Activated effector memory CD4-positive, alpha-beta T cell treated with Interleukin-2 at 50 U/mL for 16 hours (primary cell): Measurements from ENCODE around the gene FAM47E.
"Not testable (repeated sequence)": the region's sequence is repeated elsewhere in the genome, so short reads cannot be mapped to it uniquely, and the experiment has no call there.

Experiments
- DNase-seq: peaks from one replicate; pipeline ENCODE4 v3.0.0-alpha.2; 2020

FAM47E gene

GRCh38 chr4:76232681-76233080, 18.8 kb upstream of the FAM47E start:
- no peak for DNase-seq

- no peak for DNase-seq
These were observed 18.4 kb upstream of the FAM47E start for GRCh38 chr4:76233083-76233482.

DNA sequence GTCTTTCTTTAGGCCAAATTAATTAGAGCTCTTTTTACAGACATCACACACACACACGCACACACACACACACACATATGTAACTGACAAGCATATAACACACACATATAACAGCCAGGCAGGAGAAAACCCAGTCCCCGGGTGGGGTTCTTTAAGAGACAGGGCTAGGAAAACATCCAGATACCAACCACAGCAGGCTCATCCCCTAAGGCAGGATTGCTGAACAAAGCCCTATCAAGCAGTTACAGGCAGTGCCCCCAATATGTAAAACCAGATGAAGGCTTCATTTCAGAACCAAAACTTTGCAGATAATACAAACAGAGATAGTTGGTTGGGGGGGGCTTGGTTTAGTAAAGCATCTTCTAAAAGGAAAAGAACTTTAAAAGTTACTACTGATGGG, 18.0 kb upstream of the FAM47E start:
- DNase-seq: no peak

DNA sequence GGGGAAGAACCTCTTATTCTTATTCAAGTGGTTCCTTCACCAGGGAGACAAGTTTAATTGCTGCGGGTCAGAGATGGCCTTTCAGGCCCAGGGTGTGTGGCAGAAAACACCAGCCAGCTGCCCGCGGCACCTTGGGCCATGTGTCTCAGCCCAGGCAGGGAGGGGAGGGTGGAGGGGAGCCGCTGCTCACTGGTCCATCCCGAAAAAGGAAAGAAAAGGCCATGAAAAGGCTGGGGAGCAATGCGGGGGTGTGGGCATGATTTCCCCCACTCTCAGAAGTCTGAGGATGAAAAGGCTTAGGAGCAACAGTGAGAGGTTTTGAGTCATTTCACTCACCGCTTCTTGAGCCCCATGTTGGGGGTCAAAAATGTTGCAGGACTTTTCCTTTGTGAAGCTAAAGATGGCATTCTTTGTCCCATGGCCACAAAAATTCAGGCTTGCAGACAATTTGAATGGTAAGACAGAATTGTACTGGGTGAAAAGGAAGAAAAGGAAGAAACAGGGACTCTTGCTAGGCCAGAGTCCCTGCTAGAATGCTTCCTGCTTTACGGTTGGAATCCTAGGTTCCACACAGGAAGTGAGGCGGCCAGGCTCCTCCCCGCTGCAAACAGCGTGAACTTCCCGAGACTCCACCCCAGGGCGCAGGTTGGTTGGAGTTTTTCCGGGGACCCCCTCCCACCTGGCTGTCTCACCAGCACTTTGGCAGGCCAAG, 17.4 kb upstream of the FAM47E start:
- no peak for DNase-seq

GRCh38 chr4:76234679-76235044, 16.9 kb upstream of the FAM47E start:
- no peak for DNase-seq

DNA sequence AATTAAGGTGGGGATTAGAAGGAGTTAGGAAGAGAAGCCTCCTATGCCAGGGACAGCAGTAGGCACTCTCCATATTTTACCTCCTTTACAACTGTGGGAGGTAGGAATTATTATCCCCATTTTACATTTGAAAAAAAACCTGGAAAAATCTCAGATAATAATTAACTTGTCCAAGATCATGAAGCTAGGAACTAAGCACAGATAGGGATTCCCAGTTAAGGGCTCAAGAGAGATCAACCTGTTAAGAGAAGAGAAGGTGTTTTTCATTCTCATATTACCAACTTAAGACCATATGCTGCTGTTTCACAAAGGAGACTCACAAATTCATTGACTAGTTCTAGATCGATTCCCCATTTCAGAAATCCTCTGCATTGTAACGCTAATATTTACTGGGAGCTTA, 16.1 kb upstream of the FAM47E start:
- DNase-seq: no peak

- no peak for DNase-seq
These were observed 15.6 kb upstream of the FAM47E start for GRCh38 chr4:76235915-76236314.

- no peak for DNase-seq
These were observed 13.3 kb upstream of the FAM47E start for GRCh38 chr4:76238236-76238635.

DNA sequence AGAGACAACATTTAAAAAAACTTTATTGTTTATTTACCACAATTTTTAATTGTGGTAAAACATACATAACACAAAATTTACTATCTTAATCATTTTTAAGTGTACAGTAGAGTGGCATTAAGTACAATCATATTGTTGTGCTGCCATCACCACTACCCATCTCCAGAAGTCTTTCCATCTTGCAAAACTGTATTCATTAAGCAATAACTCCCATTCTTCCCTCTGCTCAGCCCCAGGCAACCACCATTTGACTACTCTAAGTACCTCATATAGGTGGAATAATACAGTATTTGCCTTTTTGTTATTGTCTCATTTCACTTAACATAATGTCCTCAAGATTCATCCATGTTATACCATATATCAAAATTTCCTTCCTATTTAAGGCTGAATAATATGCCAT, 12.8 kb upstream of the FAM47E start:
- no peak for DNase-seq

DNA sequence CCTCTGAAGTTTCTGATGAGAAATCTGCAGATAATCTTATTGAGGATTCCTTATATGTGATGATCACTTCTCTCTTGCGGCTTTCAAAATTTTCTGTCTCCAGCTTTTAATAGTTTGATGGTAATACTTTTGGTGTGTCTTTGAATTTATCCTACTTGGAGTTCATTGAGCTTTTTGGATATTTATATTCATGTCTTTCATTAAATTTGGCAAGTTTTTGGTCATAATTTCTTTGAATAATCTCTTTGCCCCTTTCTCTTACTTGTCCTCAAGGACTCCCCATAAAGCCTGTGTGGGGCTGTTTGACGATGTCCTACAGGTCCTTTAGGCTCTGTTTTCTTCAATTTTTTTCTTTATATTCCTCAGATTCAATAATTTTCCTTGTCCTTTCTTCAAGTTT, 11.3 kb upstream of the FAM47E start:
- no peak for DNase-seq

DNA sequence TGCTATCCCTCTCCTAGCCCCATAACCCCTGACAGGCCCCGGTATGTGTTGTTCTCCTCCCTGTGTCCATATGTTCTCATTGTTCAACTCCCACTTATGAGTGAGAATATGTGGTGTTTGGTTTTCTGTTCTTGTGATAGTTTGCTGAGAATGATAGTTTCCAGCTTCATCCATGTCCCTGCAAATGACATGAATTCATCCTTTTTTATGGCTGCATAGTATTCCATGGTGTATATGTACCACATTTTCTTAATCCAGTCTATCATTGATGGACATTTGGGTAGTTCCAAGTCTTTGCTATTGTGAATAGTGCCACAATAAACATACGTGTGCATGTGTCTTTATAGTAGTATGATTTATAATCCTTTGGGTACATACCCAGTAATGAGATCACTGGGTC, 7.6 kb upstream of the FAM47E start:
- DNase-seq: not testable (repeated sequence)

DNA sequence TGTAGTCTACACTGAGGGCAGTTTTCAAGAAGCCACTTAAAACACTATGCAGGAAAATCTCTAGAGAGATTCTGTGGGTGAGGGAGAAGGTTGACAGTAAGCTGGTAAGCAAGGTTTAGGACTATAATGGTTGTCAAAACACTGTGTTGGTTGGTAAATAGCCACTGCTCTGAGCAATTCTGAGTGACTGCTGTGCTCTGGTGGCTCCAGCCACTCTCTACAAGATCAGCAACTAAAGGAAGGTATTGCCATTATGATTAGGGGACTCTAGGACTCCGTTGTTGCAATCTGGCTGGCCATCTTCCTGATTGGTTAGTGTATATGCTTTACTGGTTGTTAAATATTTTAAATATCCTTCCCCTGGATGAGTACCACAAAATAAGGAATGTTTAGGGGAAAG, 5.5 kb upstream of the FAM47E start:
- DNase-seq: no peak

GRCh38 chr4:76246852-76247251, 4.7 kb upstream of the FAM47E start:
- no peak for DNase-seq

GRCh38 chr4:76250962-76251361, 559 bp upstream of the FAM47E start:
- DNase-seq: no peak

DNA sequence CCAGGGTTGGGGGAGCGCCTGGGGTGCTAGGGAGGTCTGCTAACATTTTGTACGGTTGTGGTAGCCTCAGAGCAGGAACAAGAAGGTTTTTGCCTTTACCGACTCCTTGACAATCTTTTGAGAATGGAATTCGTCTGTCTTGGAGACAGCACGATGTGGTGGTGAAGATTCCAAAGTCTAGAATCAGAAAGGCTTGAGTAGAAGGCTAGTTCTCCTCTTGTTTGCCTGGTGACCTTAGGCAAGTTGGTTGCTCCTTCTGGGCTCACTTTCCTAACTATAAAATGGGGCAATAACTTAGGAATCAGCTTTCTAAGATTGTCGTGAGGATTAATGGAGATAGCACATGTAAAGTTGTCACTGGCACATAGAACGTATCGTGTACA, 741 bp downstream of the FAM47E start:
- DNase-seq: no peak

- no peak for DNase-seq
These were observed 2.0 kb downstream of the FAM47E start for GRCh38 chr4:76253511-76253910.

DNA sequence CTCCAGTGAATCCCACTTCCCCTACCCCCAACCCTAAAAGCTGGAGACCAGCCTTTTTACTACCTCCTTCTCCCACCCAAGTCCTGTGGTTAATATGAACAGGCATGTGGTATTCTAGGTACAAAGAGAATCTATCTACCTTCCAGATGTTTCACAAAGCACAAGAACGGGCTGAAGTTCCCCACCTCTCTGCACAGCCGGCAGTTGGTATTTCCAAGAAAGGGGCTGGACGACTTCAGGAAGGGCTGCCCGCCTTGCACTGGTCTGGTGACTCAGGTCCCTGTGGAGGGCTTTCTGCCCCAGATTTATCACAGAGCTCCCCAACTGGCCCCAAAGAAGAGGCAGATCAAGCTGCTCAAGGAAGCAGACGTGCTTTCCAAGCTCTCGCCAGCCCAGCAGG, 4.5 kb downstream of the FAM47E start:
- no peak for DNase-seq

- DNase-seq: no peak
These were observed 5.4 kb downstream of the FAM47E start for GRCh38 chr4:76256968-76257367.

DNA sequence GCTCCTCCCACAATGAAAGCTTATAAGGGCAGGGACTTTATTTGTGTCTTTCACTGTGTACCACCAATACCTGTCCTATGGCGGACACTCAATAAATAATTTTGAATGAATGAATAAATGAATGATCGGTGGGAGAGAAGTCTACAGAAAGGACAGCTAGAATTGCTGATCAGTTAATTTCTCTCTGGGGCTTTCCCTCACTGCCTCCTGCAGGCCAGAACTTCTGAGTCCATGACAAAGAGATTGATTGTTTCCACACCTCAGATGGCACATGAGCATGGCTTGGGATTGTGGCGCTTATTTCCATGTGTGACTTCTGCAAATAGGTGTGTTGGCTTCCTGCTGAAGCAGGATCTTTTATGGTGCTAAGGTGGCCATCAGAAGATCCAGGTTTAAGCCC, 6.3 kb downstream of the FAM47E start:
- no peak for DNase-seq

- no peak for DNase-seq
These were observed 9.1 kb downstream of the FAM47E start for GRCh38 chr4:76260571-76260970.

DNA sequence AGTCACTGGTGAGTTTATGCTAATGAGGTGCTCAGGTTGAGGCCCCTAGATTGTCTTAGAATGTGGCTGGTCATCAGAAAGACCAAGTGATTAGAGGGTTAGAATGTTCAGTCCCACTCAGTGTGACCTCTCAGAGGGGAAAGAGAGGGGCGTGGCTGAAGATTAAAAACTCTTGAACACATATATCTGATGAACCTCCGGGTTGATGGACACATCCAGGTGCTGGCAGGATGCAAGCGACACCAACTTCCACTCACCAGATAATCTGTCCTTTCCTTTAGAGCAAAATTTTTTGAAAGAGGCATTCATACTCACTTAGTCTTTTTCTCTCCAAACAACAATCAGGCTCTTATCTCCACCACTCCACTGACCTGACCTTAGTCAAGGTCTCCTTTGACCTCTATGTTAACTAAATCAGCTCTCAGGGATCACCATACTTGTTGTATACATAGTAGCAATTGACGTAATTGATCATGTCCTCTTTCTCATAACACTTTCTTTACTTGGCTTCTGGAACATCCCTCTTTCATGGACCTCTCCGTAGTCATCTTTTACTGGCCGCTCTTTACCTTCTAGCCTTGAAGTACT, 14.2 kb downstream of the FAM47E start:
- DNase-seq: no peak

DNA sequence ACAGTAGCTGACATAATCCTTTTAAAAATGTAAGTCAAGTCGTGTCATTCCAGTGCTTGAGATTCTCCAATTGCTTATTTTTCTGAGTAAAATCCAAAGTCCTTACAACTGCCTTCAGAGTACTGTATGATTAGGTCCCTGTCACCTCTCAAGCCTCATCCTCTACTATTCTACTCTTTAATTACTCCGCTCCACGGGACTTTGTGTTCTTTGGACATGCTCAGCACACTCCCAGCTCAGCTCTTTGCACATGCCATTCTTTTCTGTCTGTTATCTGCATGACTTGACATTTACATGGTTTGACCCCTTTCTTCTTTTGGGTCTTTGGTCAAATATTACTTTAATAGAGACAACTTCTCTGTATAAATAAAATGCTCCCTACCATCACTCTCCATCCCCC, 15.1 kb downstream of the FAM47E start:
- no peak for DNase-seq

DNA sequence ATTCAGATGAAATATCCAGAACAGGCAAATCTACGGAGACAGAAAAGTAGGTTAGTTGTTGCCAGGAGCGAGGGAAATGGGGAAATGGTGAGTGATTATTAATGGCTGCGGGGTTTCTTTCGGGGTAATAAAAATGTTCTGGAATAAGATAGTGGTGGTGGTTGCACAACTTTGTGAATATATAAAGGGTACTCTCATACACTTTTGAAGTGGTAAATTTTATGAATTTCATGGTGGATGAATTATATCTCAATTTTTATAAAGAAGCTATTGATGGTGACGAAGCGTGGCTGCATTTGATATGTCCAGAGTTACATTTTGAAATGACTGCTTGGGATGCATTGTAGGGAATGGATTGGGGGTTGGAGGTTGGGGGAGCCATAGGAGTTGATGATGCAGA, 16.3 kb downstream of the FAM47E start:
- no peak for DNase-seq

- DNase-seq: no peak
These were observed 19.0 kb downstream of the FAM47E start for GRCh38 chr4:76270244-76271175.
